CD14-positive monocyte (primary cell): ENCODE measurements around the gene RCVRN. TPM values are rescaled to one million over a fixed set of nuclear protein-coding genes. Genes with fewer than 3 reads are reported as not detected.

Experiments used
- DNase-seq, 3 donors: peaks; one replicate each; pipeline ENCODE4 v3.0.0-alpha.2; 2011 to 2022
- H2AFZ ChIP-seq: 2 replicates; pipeline ENCODE4 v1.6.0; 2012; ENCODE audit warnings: mild to moderate bottlenecking, low read depth, low read length, inconsistent platforms; ENCODE audit not compliant: insufficient read depth, poor library complexity, severe bottlenecking
- H3K27ac ChIP-seq, 2 donors: 1 replicate in 1 of 2; 2 replicates in 1 of 2; pipeline ENCODE4 v1.5.1; 2012 to 2013; ENCODE audit warnings: low read length in 2 of 2, control low read depth in 1 of 2, inconsistent platforms in 1 of 2, low read depth in 1 of 2, mild to moderate bottlenecking in 1 of 2
- H3K27me3 ChIP-seq, 2 donors: one replicate each; pipeline versions ENCODE4 v1.6.0 to v1.6.1; 2011 to 2013; ENCODE audit warnings: low read length in 2 of 2; ENCODE audit not compliant: control insufficient read depth in 2 of 2, insufficient read depth in 2 of 2
- H3K36me3 ChIP-seq, 2 donors: replicated peaks in 1 of 2; 1 replicate in 1 of 2; 2 replicates in 1 of 2; pipeline versions ENCODE4 v1.5.1 to v1.6.1; 2012 to 2013; ENCODE audit warnings: low read length in 2 of 2, control low read depth in 1 of 2, inconsistent platforms in 1 of 2, mild to moderate bottlenecking in 1 of 2; ENCODE audit not compliant: insufficient read depth in 2 of 2, control insufficient read depth in 1 of 2
- H3K4me1 ChIP-seq, 2 donors: 1 replicate in 1 of 2; 2 replicates in 1 of 2; pipeline versions ENCODE4 v1.5.1 to v1.6.1; 2012 to 2013; ENCODE audit warnings: low read length in 2 of 2, control low read depth in 1 of 2, inconsistent platforms in 1 of 2, mild to moderate bottlenecking in 1 of 2, moderate library complexity in 1 of 2; ENCODE audit not compliant: insufficient read depth in 2 of 2, control insufficient read depth in 1 of 2
- H3K4me2 ChIP-seq: replicated peaks from 2 replicates; pipeline ENCODE3; 2012; ENCODE audit warnings: low read length, moderate library complexity, mild to moderate bottlenecking; ENCODE audit not compliant: poor library complexity, severe bottlenecking; ENCODE audit errors: extremely low read depth
- H3K4me3 ChIP-seq, 3 experiments: fragments of 200-600 bp in 1 of 3; sonication (generic) in 1 of 3; replicated peaks in 1 of 3; 1 replicate in 2 of 3; 2 replicates in 1 of 3; pipeline ENCODE4 v1.5.1; 2011 to 2013; ENCODE audit warnings: low read length in 3 of 3, mild to moderate bottlenecking in 3 of 3, control low read depth in 2 of 3, low read depth in 2 of 3, inconsistent platforms in 1 of 3, moderate library complexity in 1 of 3
- H3K79me2 ChIP-seq: 2 replicates; pipeline ENCODE4 v1.6.0; 2012; ENCODE audit warnings: mild to moderate bottlenecking, control low read depth, inconsistent platforms, low read length, moderate library complexity; ENCODE audit not compliant: insufficient read depth
- H3K9ac ChIP-seq: 2 replicates; pipeline ENCODE4 v1.6.0; 2017; ENCODE audit warnings: low read length, mild to moderate bottlenecking; ENCODE audit not compliant: insufficient read depth, poor library complexity, severe bottlenecking
- H3K9me3 ChIP-seq, 2 donors: replicated peaks in 1 of 2; 1 replicate in 1 of 2; 2 replicates in 1 of 2; pipeline versions ENCODE4 v1.5.1 to v1.6.1; 2012 to 2013; ENCODE audit warnings: low read length in 2 of 2, control low read depth in 1 of 2; ENCODE audit not compliant: control insufficient read depth in 1 of 2, insufficient read depth in 1 of 2
- H4K20me1 ChIP-seq: 2 replicates; pipeline ENCODE4 v1.6.0; 2012; ENCODE audit warnings: mild to moderate bottlenecking, low read length, control low read depth, moderate library complexity; ENCODE audit not compliant: insufficient read depth
- H3K27ac Mint-ChIP-seq, 7 donors: one replicate each; pipeline ENCODE4 v1.8.0; 2020; ENCODE audit warnings: mild to moderate bottlenecking in 7 of 7, mixed read lengths in 7 of 7, moderate library complexity in 6 of 7, inconsistent platforms in 2 of 7
- H3K27me3 Mint-ChIP-seq, 3 donors: one replicate each; pipeline ENCODE4 v1.8.0; 2021 to 2022; ENCODE audit warnings: low read depth in 3 of 3, mild to moderate bottlenecking in 3 of 3, mixed read lengths in 3 of 3, moderate library complexity in 3 of 3, inconsistent platforms in 1 of 3
- H3K36me3 Mint-ChIP-seq, 2 donors: one replicate each; pipeline ENCODE4 v1.8.0; 2020; ENCODE audit warnings: mixed read lengths in 2 of 2, inconsistent platforms in 1 of 2, mild to moderate bottlenecking in 1 of 2
- H3K4me1 Mint-ChIP-seq: one replicate; pipeline ENCODE4 v1.8.0; 2020; ENCODE audit warnings: mild to moderate bottlenecking, mixed read lengths
- H3K4me3 Mint-ChIP-seq, 2 donors: one replicate each; pipeline ENCODE4 v1.8.0; 2020; ENCODE audit warnings: mild to moderate bottlenecking in 2 of 2, mixed read lengths in 2 of 2, moderate library complexity in 1 of 2
- H3K9me3 Mint-ChIP-seq, 7 donors: one replicate each; pipeline ENCODE4 v1.8.0; 2020 to 2022; ENCODE audit warnings: mixed read lengths in 7 of 7, mild to moderate bottlenecking in 6 of 7, moderate library complexity in 6 of 7, inconsistent platforms in 2 of 7
- CTCF ChIP-seq: fragments of 200-600 bp; IDR thresholded peaks from one replicate; pipeline ENCODE4 v1.8.0; 2022; ENCODE audit warnings: antibody characterized with exemption, mild to moderate bottlenecking
- WGBS: methylation state at CpG from one replicate; pipeline ENCODE4 v1.1.5; 2013; ENCODE audit warnings: missing lambda C conversion rate; ENCODE audit not compliant: insufficient coverage; 5-methylcytosine and 5-hydroxymethylcytosine counted together
- intact Hi-C, 2 donors: fragments of 100-400 bp; cut with micrococcal nuclease; formaldehyde crosslinking; loops; one replicate each; pipeline versions ENCODE4 v1.15.0 to v1.15.1; 2023
- polyA plus RNA-seq, 3 donors: library from polyadenylated mRNA; depleted of rRNA in 1 of 3; unstranded in 2 of 3; stranded (reverse) in 1 of 3; fragments of 300-500 nt in 2 of 3; fragments of >200 nt in 1 of 3; fragmentation: Illumina TruSeq in 2 of 3; gene quantifications; 1 replicate in 2 of 3; 2 replicates in 1 of 3; pipeline ENCODE4 v1.2.3, GENCODE V29; 2012 to 2021

Gene RCVRN
- polyA plus RNA-seq, 3 donors = 2.5 TPM; not detected in 2

- Mint-ChIP-seq H3K27ac (no peak overlapping the region), H3K9me3 (no peaks in the 10 kb centered on the region), H3K27me3 (peaks cover 5 to 18% (median 6%) of the 10 kb centered on the region in 3 donors), H3K4me1 (no peaks in the 10 kb centered on the region), H3K4me3 (peak overlapping the region in 1 of 2 donors; percentile 24), H3K36me3 (peaks cover 5% of the 10 kb centered on the region in 2 donors)
- TF ChIP-seq CTCF = no peak
- no peak overlapping the region for H3K4me3 ChIP-seq
- no peak overlapping the region for H3K9ac ChIP-seq
- no peak overlapping the region for H3K4me2 ChIP-seq
- intact Hi-C loops = loop anchor here (5.0 kb wide), 1 partner anchor 710 kb away; no protein-coding TSS in a partner anchor
- DNase-seq = no peak
- H3K36me3 ChIP-seq = peaks cover 0 to 6% of the 10 kb centered on the region in 2 donors
- peaks cover 40% of the 10 kb centered on the region for H4K20me1 ChIP-seq
- WGBS = 83% methylated on average over 1 of the region's 7 CpGs
- no peaks in the 10 kb centered on the region for H3K79me2 ChIP-seq
- no peaks in the 10 kb centered on the region for H3K9me3 ChIP-seq
- H3K27me3 ChIP-seq = peaks cover 0 to 1% of the 10 kb centered on the region in 2 donors
- no peak overlapping the region for H3K27ac ChIP-seq
- no peaks in the 10 kb centered on the region for H3K4me1 ChIP-seq
- H2AFZ ChIP-seq = no peak overlapping the region
These were observed 2.1 kb upstream of the RCVRN start for GRCh38 chr17:9907131-9907530.

GRCh38 chr17:9906616-9907015 is 1.5 kb upstream of the RCVRN start:
- Histone ChIP-seq H3K4me3 (no peak overlapping the region), H3K27ac (no peak overlapping the region), H3K4me1 (no peaks in the 10 kb centered on the region), H3K27me3 (peaks cover 0 to 6% of the 10 kb centered on the region in 2 donors), H3K79me2 (no peaks in the 10 kb centered on the region), H2AFZ (no peak overlapping the region), H3K9ac (no peak overlapping the region), H3K4me2 (no peak overlapping the region), H3K36me3 (peaks cover 0 to 1% of the 10 kb centered on the region in 2 donors), H4K20me1 (peaks cover 35% of the 10 kb centered on the region), H3K9me3 (no peaks in the 10 kb centered on the region)
- Mint-ChIP-seq H3K9me3 (no peaks in the 10 kb centered on the region), H3K27me3 (peaks cover 9 to 23% (median 10%) of the 10 kb centered on the region in 3 donors), H3K4me3 (no peak overlapping the region), H3K4me1 (no peaks in the 10 kb centered on the region), H3K36me3 (peaks cover under 1% of the 10 kb centered on the region in 2 donors), H3K27ac (peak overlapping the region in 1 of 7 donors; percentile 13)
- no peak for TF ChIP-seq CTCF
- intact Hi-C loops = loop anchor here (5.0 kb wide), 1 partner anchor 711 kb away; no protein-coding TSS in a partner anchor
- WGBS = 88% methylated on average over 14 of the region's 14 CpGs
- no peak for DNase-seq
